Stimulated activated CD4-positive, alpha-beta T cell treated with anti-CD3 and anti-CD28 coated beads, Interleukin-15, amount 100 ng/mL, for 1 hour (primary cell): ENCODE results near the gene ARHGAP42.

ENCODE experiments used
- DNase-seq, 2 donors: peaks; one replicate each; pipeline ENCODE4 v3.0.0-alpha.2; 2020; ENCODE audit warnings: low read depth in 1 of 2, low spot score in 1 of 2

Gene ARHGAP42

DNA sequence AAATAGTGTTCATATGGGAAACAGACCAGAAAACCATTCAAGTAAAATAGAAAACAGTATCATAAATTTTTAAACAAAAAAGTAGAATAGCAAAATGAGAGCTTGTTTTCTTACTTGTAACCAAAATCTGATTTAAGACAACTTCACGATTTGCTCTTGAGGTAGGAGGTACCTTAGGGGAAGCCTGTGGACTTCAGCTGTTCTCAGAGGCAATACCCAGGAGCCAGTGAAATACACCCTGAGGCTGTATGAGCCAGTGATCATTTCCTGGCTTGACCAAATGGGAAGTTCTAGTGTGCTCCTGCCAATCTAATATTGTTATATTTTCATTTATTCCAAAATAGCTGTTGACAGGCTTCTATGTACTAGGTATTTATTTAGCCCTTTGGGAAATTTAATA lies 104.8 kb downstream of the ARHGAP42 start:
- no peak for DNase-seq

DNA sequence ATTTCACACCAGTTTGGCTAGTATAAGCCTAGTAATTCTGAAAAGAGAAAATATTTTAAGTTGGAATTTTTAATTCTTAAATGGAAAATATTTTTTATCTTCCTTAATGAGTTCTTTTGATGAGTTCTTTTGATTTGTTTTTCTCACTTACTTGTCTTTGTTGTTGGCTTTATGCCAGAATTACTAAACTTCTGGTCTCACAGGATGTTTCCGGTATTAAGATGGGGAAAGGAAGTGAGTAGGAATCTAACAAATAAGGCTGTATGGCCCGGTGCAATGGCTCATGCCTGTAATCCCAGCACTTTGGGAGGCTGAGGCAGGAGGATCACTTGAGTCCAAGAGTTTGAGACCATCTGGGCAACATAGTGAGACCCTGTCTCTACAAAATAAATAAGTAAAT lies 106.4 kb downstream of the ARHGAP42 start:
- DNase-seq: no peak

DNA sequence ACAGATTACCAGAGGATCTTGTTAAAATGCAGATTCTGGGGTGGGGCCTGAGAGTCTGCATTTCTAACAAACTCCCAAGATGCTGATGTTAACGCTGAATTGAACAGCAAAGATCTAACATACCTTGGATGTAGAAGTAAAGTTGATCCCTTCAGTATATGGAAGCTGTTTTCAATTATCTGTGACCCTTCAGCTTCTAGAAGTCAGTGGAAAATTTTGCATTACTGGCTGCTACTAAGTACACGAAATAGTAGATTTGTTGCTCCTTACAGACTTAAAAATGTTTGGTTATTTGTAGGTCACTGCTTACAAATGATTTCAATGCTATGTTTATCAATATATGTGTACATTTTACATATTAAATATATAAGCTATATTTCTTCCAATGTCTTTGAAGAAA lies 107.4 kb downstream of the ARHGAP42 start:
- DNase-seq: no peak

DNA sequence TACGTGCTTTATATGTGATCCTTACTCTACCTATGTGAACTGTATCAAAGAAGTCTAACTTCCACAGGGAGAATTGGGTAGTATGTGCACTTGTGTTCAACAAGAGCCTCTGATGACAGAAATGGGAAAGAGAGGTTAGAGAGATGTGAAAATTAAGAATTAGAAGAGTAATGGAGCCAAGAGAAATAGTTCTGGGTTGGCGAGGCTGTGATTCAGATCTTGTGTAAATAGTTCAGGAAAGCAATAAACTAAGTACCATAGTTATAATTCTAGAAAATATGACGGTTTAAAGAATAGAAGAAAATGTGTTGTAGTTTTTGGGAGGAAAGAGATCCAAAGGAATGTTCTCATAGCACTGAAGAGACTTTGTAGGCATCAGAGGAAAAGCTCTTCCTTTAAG lies 112.4 kb downstream of the ARHGAP42 start:
- DNase-seq: no peak

DNA sequence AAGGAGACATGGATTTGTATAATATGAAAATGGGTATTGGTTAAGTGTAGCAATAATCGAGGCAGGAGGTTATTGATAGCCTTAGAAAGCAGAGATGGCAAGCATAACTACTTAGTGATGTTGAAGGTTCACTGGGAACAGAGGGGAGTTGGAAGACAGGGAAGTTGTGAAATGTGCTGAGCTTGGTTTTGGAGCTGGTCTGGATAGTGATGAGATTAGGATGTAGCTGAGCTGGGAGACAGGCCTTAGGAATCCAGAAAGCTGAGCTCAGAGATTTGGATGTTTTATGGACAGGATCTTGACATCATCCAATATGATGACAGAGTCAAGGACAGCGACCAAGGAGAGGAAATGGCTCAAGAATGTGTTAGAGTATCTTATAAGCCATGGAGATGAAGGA lies 113.1 kb downstream of the ARHGAP42 start:
- no peak for DNase-seq

DNA sequence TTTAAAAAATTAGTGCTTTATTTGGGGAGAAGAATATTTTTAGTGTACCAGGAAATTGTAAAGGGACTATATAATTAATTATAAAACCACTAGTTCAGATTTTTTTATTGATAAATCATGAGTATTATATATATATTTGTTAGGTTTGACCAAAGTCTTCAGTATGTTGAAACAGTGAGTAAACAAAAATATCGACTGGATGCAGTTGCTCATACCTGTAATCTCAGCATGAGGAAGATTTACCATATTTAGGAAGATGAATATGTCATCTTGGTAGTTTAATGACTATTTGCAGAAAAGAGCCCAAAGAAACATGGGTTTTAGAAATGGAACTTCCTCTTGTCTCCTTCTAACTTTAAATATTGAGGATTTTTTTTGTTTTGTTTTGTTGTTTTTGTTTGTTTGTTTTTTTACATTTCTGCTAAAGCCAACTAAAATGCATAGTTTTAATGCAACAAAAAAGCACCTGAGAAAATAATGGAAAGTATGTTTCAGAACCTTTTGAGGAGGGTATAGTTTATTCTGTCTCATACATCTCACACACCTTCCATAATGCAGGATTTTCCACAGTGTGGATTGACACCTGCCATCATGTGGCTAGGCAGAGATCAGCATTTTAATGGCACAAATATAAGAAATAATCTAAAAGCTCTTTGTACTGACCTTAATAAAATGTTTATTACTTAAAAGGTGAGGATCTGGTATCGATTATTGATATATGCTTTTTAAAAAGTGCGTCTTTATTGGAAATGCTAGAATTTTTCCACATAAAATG lies 114.3 kb downstream of the ARHGAP42 start:
- DNase-seq: no peak

DNA sequence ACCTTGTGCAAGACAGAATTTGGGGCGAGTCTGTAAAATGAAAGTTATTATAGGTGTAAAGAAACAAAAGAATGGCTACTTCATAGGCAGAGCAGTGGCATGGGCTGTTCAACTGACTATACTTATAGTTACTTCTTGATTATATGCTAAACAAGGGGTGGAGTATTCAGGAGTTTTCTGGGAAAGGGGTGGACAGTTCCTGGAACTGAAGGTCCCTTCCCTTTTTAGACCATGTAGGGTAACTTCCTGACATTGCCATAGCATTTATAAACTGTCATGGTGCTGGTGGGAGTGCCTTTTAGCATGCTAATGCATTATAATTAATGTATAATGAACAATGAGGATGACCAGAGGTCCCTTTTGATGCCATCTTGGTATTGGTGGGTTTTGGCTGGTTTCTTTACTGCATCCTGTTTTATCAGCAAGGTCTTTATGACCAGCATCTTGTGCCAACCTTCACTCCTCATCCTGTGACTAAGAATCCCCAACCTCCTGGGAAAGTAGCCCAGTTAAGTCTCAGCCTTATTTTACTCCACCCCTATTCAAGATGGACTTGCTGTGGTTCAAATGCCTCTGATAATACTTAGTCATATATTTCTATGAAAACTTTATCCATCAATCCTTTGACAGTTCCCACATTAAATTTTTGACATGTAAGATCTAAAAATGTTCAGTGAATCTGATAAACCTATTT lies 118.6 kb downstream of the ARHGAP42 start:
- no peak for DNase-seq

DNA sequence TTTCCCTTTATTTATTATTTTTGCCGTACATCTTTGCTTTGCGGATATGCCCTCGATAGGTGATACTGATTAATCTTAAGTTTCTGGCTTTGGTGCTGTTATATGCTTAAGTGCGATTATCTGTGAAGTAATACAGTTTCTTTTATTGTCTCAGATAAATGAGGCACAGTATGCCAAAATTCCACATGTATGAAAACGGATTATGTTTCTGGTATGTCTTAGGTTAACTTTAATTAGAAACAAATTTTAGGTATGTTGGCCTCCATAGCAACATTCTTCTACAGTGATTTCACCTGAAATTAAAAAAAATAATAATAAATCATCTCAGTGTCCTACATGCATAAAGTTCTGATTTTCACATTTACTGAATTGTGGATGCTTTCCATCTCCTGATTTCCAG lies 119.2 kb downstream of the ARHGAP42 start:
- DNase-seq: no peak

DNA sequence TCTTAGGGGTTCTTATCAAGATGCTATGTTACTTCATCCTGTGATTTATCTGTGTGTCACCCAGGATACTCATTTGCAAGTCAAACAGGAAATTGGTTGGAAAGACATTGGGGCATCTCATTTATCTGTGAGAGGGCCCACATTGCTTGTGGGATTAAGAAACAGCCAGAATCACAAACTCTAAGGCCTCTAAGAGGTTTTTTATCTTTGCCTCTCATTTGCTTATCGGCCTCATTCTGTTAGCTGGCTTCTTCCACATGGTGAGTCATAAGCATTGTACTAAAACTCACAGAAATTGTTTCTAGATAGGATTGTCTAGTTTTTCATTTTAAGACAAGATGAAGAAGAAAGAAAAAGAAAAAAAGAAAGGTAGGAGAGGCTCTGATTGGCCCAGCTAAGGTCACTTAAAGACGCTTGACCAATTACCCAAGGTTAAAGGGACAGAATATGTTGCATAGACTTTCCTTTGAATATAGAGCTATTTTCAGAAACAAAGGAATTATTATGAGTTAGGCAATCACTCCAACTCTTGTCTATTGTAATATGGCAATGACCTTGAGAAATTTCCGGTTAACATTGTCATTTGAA lies 121.9 kb downstream of the ARHGAP42 start:
- no peak for DNase-seq

DNA sequence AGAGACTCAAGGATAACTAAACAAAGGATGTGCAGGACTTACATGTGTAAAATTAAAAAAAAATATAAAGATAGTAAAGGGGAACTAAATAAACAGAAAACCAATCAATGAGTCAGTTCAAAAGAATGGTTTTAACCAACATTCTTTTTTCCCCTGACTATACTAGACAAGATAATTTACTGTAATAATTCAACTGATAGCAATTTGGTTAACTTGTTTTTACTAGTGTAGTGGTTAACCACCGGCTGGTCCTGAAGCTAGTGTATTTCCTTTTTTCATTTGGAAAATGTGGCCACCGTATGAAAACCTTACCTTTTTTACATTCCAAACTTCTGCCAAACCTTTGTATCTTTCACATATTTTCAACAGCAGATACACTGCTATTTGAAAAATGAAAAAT lies 123.1 kb downstream of the ARHGAP42 start:
- no peak for DNase-seq

DNA sequence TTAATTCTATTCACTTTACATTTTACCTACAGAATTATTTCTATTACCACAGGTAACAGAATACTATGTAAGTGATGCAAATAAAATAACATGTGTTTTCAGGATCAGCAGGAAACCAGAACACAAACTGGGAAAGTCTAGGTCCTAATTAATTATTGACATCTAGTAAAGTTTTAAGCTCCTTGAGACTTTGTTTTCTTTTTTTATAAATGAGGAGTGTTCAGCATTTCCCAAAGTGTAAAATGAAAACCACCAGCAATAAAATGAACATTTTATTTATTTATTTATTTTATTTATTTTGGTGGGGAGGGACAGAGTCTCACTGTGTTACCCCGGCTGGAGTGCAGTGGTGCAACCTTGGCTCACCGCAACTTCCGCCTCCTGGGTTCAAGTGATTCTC lies 123.6 kb downstream of the ARHGAP42 start:
- no peak for DNase-seq

DNA sequence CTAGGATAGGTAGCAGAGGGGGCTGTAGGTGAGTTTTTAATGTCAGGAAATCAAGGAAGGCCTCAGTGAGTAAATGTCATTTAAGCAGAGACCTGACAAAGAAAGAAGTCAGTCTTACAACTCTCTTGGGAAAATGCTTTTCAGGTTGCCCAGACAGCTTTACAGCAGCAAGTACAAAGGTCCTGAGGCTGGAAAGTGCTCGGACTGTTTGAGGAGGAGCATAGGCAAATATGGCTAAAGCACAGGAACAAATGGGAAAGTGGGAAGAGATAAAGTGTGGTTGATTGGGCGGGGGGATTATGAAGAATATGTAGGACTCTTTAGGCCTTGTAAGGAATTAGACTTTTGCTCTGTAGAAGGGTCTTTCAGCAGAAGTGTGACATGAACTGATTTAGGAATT lies 125.4 kb downstream of the ARHGAP42 start:
- no peak for DNase-seq

DNA sequence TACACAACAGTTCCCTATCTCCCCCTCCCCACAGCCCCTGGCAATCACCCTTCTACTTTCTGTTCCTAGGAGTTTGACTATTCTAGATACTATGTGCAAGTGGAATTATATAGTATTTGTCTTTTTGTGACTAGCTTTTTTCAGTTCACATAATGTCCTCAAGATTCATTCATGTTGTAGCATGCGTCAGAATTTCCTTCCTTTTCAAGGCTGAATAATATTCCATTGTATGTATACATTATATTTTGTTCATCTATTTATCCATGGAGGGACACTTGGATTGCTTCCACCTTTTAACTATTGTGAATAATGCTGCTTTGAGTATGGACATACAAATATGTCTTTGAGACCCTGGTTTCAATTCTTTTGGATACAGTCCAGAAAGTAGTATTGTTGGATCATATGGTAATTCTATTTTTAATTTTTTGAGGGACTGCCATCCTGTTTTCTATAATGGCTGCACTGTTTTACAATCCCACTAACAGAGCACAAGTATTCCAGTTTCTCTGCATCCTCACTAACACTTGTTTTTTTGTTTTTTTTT lies 128.8 kb downstream of the ARHGAP42 start:
- no peak for DNase-seq

DNA sequence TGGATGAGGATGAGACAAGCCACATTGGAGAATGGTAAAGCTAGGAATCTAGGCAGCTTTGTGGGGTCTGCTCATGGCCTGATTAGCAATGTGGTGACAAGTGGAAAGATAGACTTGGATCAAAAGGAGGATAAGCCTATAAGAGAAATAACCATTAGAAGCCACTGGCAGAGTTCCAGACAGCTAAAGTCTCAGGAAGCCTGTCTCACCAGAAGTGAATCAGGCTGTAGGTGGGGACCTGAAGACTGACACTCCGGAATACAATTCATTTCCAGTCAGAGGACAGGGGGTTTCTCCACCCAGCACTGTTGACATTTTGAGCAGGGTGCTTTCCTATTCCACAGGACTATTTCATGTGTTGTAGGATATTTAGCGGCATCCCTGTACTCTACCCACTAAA lies 129.7 kb downstream of the ARHGAP42 start:
- no peak for DNase-seq

DNA sequence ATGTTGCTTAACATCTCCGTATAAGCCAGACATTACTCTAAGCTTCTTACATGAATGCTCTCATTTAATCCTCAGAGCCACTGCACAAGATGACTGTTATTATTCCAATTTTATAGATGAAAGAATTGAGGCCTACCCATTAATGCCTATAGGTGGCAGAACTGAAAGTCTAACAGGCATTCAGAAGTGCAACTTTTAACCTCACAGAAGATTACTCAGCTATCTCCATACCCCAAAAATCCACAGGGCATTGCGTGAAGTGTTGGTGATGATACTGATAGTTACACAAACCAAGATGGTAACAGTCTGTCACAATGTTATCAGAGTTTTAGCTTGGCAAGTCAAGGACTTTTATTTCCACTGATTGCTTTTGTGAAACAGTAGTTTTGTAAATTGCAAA lies 130.5 kb downstream of the ARHGAP42 start:
- DNase-seq: no peak

DNA sequence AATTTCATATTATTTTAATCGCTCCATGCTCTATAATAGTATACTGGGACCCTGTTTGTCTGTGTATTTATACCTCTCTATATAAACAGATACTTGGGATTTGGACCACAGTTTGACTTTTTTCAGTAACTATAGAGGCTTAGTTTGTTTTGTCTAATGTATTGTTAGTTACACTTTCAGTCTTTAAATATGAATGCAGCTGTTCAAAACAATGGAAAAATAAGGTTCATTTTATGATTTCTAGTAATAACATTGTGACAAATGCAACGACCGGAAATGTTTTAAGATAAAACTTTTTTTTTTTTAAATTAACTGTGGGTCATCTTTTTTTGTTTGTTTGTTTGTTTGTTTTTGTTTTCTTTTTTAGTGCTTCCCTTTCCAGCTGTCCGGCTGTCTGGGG lies 133.5 kb downstream of the ARHGAP42 start:
- no peak for DNase-seq

DNA sequence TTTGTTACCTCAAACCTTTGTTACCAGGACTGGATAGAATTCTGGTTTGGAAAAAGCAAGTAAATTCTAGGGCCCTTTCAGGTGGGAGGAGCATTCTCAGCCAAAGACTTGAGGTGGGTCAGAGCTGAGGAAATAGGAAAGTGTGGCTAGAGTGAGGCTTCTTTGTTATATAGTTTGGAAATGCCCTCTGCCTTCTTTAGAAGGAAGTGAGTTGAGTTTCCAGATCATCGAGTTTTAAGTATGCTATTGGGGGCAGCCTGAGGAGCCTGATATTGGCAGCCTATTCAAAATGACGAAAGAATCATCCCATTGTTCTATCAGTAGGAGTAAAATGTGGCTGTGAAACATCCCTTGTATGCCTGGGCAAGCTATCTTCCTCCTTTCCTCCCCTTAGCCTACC lies 134.1 kb downstream of the ARHGAP42 start:
- no peak for DNase-seq

DNA sequence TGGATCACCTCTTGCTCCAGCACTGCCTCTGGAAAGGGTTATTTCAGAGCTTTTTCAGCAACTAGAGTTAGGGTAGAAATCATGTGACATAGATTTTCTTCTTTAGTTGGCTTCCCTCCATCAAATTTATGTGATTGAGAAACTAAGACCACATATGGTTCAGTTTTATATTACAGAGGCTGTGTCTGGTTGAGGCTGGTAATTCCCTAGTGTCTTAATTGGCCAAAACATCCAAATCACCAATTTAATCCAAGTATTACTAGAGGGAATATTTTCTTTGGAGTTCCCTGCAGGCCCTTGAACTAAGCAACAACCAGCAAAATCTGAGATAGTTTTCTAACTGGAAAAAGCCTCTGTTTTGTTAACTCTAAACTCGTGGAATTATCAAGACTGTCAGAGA lies 136.3 kb downstream of the ARHGAP42 start:
- DNase-seq: no peak

DNA sequence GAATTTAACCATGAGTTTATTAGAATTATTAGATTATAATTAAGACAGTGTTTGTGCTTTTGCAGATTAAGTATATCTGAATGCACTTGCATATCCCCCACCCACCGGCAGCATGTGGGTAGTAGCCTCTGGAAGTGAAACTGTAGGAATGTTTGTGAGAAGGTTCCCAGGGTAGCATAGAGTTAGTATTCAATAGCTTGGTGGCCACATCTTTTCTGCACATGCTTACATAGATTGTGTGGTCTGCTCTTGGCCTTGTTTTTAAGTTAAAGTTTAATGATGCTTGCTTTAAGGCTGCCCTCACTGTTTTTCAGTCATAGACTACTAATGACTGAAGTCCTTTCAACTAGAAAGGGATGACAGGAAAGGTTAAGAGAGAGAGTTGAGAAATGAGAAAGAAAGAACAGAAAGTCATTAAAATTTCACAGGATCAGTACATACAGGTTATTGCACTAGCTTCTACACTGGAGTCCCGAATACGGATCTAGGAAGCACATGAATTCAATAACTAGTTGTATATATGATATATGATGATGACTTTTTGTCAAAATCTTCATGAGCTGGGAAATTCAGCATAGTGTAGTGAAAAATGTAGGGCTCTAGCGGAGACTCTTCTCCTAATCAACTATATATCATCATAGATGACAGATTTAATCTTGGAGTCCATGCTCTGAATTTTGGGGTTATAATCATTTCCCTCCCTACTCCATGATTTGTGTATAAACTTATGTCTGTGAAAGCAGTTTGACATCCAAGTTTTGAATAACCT lies 137.1 kb downstream of the ARHGAP42 start:
- DNase-seq: no peak

DNA sequence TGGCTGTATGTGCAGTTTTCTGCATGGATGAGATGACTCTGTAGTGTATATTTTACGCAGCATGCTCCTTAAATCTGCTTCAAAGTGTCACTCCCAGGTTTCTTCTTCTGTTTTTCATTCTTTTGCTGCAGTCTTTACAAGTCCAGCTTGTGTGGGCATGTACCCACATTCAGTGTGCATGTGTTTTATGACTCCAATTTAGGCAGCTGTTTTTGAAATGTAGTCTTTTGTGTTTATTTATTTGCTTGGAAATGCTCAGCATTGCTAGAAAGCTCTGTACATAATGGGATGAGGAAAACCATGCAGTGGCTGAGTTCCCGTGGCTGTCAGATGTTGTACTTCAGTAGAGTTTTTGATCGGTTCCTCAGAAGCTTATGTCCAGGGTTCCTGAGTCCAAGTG lies 138.5 kb downstream of the ARHGAP42 start:
- no peak for DNase-seq

DNA sequence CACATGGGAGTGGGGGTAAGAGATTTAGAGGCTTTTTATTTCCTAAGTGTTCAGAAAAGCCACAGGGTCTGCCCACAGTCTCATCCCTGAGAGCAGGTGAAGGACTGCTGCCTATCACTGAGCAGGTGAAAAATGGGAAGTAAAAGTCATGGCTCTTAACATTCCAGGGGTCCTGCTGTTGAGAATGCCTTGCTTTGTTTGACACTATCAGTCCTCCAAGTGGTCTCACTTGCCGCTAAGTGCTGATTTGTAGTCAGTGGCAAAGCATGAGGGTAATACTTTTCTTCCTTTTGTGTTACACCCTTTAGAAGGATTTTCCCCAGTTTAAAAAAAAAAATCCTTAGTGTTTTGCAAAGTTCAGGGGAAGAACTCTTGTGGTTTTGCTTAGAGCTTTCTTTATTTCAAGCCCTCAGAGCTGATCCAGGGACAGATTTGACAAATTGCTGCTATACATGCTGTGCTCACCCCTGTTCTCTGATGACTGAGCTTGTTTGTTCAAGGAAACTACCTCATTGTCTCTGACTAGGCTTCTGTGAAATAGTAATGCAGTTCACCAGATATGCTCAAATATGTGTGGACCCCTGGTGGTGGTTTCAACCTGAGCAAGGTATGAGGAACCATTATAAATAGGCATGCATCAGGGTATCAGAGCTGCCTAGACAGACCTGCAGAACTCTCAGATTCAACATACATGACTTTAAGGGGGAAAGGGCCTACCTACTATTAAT lies 141.0 kb downstream of the ARHGAP42 start:
- DNase-seq: no peak
